AML-193 (cell line): ENCODE results near the gene PCDHGA3.
"Not testable (repeated sequence)": the region's sequence is repeated elsewhere in the genome, so short reads cannot be mapped to it uniquely, and the experiment has no call there.

Source experiments
- DNase-seq, 2 experiments: peaks; one replicate each; lab custom pipeline; 2025; lab: John Stamatoyannopoulos, UW

PCDHGA3 gene

DNA sequence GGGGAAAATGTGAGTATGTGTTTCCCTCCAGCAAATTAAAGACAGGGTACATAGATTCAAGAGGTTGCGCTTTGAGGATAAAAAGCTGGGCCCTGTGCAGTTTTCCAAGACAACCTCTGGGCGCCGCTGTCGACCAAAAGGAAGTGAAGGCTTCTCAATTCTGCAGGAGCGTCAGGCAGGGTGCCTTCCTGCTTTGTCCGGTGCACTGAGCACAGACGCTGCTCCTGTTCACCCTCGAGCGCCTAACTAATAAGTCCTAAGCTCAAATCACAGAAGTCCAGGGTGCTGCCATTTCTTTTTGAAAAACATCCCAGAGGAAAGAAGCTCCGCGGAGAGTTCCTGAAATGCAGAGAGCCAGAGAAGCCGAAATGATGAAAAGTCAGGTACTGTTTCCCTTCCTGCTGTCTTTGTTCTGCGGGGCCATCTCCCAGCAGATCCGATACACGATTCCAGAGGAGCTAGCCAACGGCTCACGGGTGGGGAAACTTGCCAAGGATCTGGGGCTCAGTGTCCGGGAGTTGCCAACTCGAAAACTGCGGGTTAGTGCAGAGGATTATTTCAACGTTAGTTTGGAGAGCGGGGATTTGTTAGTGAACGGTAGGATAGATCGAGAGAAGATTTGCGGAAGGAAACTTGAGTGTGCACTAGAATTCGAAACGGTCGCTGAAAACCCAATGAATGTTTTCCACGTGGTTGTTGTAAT is 6.4 kb downstream of the PCDHGA3 start, which contains the start of gene PCDHGB1:
TSS of gene PCDHGB1 (plus strand) at position 183 of the 703 bp plus-strand sequence. CDS start at position 345, 162 bp downstream.
- DNase-seq, result peak; percentile 33 to 51

DNA sequence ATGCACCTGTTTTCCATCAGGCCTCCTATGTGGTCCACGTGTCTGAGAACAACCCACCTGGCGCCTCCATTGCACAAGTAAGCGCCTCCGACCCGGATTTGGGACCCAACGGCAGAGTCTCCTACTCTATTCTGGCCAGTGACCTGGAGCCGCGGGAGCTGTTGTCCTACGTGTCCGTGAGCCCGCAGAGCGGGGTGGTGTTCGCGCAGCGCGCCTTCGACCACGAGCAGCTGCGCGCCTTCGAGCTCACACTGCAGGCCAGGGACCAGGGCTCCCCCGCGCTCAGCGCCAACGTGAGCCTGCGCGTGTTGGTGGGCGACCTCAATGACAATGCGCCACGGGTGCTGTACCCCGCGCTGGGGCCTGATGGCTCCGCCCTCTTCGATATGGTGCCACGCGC is 8.0 kb downstream of the PCDHGA3 start:
- DNase-seq, result no peak

DNA sequence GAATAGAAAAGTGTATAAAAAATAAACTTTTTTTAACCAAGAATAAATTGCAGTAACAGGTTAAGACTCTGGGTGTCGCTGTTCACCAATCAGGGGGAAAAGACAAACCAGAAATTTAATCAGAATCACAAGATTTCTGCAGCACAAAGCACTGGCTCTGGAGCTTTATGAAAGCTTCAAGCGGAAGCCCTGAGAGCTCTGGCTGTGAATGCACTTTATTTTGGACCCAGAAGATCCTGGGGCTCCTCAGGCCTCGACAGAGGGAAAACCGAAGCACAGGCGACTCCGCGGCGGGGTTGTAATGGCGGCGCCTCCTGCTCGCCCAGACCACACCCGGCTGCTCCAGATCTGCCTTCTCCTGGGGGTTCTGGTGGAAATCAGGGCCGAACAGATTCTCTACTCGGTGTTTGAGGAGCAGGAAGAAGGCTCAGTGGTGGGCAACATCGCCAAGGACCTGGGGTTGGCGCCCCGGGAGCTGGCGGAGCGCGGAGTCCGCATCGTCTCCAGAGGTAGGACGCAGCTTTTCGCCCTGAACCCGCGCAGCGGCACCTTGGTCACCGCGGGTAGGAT is 11.4 kb downstream of the PCDHGA3 start, which contains the start of gene PCDHGA4:
TSS of gene PCDHGA4 (plus strand) at position 122 of the 570 bp plus-strand sequence. CDS start at position 209, 87 bp downstream.
- peak in 1 of 2 experiments; percentile 7 for DNase-seq

DNA sequence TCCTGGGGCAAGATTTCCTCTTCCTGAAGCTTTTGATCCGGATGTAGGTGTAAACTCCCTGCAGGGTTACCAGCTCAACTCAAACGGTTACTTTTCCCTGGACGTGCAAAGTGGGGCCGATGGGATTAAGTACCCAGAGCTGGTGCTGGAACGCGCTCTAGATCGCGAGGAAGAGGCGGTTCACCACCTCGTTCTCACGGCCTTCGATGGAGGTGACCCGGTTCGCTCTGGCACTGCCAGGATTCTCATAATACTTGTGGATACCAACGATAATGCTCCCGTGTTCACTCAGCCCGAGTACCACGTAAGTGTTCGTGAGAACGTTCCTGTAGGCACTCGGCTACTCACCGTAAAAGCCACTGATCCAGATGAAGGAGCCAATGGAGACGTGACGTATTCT is 12.0 kb downstream of the PCDHGA3 start:
- DNase-seq, result no peak

GRCh38 chr5:141356133-141356532 is 12.5 kb downstream of the PCDHGA3 start:
- no peak for DNase-seq

GRCh38 chr5:141356950-141357349 is 13.3 kb downstream of the PCDHGA3 start:
- no peak for DNase-seq

DNA sequence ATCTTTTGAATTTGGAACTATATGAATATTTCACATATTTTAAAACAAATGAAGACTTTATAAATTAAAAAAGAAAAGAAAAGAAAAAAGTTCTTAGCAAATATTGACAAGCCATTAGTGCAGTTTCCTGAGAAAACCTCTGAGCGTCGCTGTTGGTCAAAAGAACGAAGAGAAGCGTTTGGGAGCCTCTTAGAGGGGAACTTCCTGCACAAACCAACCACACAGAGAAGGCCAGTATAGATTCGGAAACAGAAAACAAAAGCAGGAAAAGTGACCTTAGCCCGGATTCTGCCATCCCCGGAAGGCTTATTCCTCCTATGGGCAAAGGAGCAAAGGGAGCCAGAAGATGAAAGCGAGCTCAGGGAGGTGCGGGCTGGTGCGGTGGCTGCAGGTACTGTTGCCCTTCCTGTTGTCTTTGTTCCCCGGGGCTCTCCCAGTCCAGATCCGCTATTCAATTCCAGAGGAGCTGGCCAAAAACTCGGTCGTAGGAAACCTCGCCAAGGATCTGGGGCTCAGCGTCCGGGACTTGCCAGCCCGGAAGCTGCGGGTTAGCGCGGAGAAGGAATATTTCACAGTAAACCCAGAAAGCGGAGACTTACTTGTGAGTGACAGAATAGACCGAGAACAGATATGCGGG is 16.3 kb downstream of the PCDHGA3 start, which contains the start of gene PCDHGB2:
TSS of gene PCDHGB2 (plus strand) at position 205 of the 637 bp plus-strand sequence. CDS start at position 347, 142 bp downstream.
- DNase-seq, result peak; percentile 11 to 40

- no peak for DNase-seq
Measured at GRCh38 chr5:141360685-141361084, 17.1 kb downstream of the PCDHGA3 start.

DNA sequence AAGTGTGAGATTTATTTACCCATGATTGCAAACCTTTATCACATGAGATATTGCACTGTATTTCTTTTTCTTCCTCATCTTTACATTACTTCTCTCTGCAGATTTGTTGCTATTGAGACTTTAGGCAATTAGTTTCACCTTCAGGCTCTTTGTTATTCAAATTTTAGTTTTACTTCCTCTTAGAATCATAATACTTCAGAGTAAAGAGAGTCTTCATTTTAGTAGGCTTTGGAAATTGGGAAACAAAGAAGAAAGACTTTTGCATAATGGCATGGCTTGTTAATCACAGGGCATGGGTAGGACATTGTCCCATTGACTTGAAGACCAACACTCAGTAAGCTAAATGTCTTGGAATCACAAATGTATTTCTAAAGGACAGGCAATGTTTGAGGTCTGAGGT is 19.1 kb downstream of the PCDHGA3 start:
- DNase-seq, result no peak

DNA sequence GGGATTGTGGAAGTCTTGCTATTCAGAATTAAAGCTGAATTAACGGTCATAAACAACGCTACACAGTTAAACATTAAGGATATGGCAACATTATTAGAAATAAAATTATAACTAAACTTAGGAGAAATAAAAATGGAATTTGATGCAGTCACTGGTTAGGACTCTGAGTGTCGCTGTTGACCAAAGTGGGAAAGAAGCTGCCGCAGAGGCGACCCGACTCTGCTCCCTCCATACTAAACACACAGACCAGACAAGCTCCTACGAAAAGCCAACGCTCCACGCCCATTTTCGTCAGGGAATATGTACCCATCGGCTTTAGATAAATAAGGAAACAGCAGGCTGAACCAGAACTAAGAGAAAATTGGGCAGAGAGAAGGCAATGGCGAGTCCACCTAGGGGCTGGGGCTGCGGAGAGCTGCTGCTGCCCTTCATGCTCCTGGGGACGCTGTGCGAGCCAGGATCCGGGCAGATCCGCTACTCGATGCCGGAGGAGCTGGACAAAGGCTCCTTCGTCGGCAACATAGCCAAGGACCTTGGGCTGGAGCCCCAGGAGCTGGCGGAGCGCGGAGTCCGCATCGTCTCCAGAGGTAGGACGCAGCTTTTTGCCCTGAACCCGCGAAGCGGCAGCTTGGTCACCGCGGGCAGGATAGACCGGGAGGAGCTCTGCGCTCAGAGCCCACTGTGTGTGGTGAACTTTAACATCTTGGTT is 20.5 kb downstream of the PCDHGA3 start, which contains the start of gene PCDHGA5:
TSS of gene PCDHGA5 (plus strand) at position 211 of the 709 bp plus-strand sequence. CDS start at position 380, 169 bp downstream.
- DNase-seq, result no peak

DNA sequence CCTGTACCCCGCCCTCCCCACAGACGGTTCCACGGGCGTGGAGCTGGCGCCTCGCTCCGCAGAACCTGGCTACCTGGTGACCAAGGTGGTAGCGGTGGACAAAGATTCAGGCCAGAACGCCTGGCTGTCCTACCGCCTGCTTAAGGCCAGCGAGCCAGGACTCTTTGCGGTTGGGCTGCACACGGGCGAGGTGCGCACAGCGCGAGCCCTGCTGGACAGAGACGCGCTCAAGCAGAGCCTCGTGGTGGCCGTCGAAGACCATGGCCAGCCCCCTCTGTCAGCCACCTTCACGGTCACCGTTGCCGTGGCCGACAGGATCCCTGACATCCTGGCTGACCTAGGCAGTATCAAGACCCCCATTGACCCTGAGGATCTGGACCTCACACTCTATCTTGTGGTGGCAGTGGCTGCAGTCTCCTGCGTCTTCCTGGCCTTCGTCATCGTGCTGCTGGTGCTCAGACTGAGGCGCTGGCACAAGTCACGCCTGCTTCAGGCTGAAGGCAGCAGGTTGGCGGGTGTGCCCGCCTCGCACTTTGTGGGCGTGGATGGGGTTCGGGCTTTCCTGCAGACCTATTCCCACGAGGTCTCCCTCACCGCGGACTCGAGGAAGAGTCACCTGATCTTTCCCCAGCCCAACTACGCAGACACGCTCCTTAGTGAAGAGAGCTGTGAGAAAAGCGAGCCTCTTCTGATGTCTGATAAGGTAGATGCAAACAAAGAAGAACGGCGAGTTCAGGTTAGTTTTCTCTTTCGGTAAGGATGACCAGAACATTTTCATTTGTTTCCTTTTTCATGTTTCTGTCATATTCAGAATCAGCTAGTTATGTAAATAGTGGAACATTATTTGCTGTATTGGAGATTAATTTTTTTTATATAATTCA is 22.6 kb downstream of the PCDHGA3 start:
- DNase-seq, result no peak

DNA sequence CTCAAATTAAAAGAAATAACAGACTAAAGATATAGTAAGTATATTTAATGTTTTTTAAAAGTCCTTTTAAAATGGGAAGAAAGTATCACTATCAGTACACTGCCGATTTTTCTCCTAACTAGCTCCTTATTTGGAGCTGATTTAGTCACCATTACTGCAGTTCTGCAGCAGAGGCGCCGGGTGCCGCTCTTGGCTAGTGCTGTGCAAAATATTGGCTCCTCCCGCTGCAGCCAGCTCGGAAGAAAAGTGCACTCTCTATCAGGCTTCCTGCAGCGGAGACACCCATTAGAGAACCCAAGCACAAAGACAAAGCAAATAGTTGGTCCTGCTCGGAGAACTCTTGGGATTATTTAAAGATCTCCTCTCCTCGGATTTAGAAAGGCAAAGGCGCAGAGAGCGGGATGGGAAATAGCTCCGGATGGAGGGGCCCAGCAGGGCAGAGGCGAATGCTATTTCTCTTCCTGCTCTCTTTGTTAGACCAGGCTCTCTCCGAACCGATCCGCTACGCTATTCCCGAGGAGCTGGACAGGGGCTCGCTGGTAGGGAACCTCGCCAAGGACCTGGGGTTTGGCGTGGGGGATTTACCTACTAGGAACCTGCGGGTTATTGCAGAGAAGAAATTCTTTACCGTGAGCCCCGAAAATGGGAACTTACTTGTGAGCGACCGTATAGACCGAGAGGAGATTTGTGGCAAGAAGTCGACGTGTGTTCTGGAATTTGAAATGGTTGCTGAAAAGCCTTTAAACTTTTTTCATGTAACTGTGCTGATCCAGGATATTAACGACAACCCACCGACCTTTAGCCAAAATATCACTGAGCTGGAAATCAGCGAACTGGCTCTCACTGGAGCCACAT is 26.6 kb downstream of the PCDHGA3 start, which contains the start of gene PCDHGB3:
TSS of gene PCDHGB3 (plus strand) at position 249 of the 855 bp plus-strand sequence. CDS start at position 402, 153 bp downstream.
- no peak for DNase-seq

- no peak for DNase-seq
Measured at GRCh38 chr5:141371572-141372475, 28.2 kb downstream of the PCDHGA3 start.

DNA sequence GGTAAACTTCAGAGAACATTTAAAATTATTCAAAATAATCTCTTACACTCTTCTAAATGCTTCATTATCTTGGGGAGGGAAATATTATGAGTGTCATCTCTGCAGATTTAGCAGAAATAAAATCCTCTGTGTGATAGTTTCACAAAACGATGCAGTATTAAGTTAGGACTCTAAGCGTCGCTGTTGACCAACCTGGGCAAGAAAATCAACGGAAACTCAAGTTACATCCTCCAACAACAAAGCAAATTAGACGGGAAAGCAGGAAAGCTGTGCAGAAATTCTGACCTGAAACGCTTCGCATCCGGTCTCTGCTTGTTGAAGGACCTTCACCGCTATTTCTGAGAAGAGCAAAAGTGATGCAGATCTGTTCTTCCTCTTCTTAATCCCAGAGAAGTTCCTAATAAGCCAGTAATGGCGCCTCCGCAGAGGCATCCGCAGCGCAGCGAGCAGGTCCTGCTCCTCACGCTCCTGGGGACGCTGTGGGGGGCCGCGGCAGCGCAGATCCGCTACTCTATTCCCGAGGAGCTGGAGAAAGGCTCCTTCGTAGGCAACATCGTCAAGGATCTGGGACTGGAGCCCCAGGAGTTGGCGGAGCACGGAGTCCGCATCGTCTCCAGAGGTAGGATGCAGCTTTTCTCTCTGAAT is 30.2 kb downstream of the PCDHGA3 start, which contains the start of gene PCDHGA6:
TSS of gene PCDHGA6 (plus strand) at position 219 of the 645 bp plus-strand sequence. CDS start at position 412, 193 bp downstream.
- DNase-seq, result no peak

DNA sequence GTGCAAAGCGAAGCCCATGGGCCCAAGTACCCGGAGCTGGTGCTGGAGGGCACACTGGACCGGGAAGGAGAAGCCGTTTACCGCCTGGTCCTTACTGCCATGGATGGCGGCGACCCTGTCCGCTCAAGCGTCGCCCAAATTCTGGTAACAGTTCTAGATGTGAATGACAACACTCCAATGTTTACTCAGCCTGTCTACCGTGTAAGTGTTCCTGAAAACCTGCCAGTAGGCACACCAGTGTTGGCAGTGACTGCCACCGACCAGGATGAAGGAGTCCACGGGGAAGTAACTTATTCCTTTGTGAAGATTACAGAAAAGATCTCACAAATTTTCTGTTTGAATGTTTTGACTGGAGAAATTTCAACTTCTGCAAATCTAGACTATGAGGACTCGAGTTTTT is 31.0 kb downstream of the PCDHGA3 start:
- DNase-seq, result no peak

- not testable (repeated sequence) for DNase-seq
Measured at GRCh38 chr5:141375444-141376155, 32.0 kb downstream of the PCDHGA3 start.

- DNase-seq, result no peak
Measured at GRCh38 chr5:141382469-141383294, 39.1 kb downstream of the PCDHGA3 start, which contains the start of gene PCDHGA7. Gene PCDHGA7, plus strand, starts transcription at chr5:141382742. Its CDS starts 158 bp downstream, at chr5:141382900.
